Uterus (tissue), 4 donors: ENCODE measurements around the gene TMEM191C. TPM values are rescaled to one million over a fixed set of nuclear protein-coding genes. Genes with fewer than 3 reads are reported as not detected.
"Not testable (repeated sequence)": the region's sequence is repeated elsewhere in the genome, so short reads cannot be mapped to it uniquely, and the experiment has no call there.

Experiments used
- DNase-seq, 2 donors: peaks; one replicate each; pipeline ENCODE4 v3.0.0-alpha.2; 2019 to 2020
- H3K27ac ChIP-seq, 2 donors: fragments of 200-600 bp; sonication (generic); 1 replicate in 1 of 2; 2 replicates in 1 of 2; pipeline ENCODE4 v1.5.1; 2016 to 2018
- H3K27me3 ChIP-seq, 2 donors: fragments of 200-600 bp; sonication (generic); one replicate each; pipeline ENCODE4 v1.5.1; 2018 to 2019; ENCODE audit warnings: control low read depth in 1 of 2
- H3K36me3 ChIP-seq, 2 donors: fragments of 200-600 bp; sonication (generic); one replicate each; pipeline ENCODE4 v1.5.1; 2019; ENCODE audit warnings: control low read depth in 1 of 2
- H3K4me1 ChIP-seq, 2 donors: fragments of 200-600 bp; sonication (generic); one replicate each; pipeline ENCODE4 v1.5.1; 2018 to 2019; ENCODE audit warnings: control low read depth in 1 of 2
- H3K4me3 ChIP-seq, 2 donors: fragments of 200-600 bp; sonication (generic); 1 replicate in 1 of 2; 2 replicates in 1 of 2; pipeline ENCODE4 v1.5.1; 2018 to 2019; ENCODE audit warnings: mild to moderate bottlenecking in 1 of 2
- H3K9me3 ChIP-seq, 2 donors: fragments of 200-600 bp; sonication (generic); one replicate each; pipeline ENCODE4 v1.5.1; 2019; ENCODE audit warnings: control low read depth in 1 of 2
- intact Hi-C: fragments of 100-400 bp; cut with DNase I; formaldehyde crosslinking; loops from one replicate; pipeline ENCODE4 v1.15.1; 2023; ENCODE audit warnings: low total_unique reads
- total RNA-seq, 4 donors: library from RNA; depleted of rRNA in 3 of 4; stranded (reverse); fragments of >200 nt in 3 of 4; gene quantifications; one replicate each; pipeline versions ENCODE4 v1.1.0 to v1.2.4, GENCODE V29; 2014 to 2023
- donor health status: DM: yes; HTN: yes; CAD: no.

The TMEM191C gene
- 10 to 100 TPM in 1 of 4 donors, under 1 TPM in 2, not detected in 1; 0.28 to 20.7 (median 0.79) TPM for total RNA-seq

DNA sequence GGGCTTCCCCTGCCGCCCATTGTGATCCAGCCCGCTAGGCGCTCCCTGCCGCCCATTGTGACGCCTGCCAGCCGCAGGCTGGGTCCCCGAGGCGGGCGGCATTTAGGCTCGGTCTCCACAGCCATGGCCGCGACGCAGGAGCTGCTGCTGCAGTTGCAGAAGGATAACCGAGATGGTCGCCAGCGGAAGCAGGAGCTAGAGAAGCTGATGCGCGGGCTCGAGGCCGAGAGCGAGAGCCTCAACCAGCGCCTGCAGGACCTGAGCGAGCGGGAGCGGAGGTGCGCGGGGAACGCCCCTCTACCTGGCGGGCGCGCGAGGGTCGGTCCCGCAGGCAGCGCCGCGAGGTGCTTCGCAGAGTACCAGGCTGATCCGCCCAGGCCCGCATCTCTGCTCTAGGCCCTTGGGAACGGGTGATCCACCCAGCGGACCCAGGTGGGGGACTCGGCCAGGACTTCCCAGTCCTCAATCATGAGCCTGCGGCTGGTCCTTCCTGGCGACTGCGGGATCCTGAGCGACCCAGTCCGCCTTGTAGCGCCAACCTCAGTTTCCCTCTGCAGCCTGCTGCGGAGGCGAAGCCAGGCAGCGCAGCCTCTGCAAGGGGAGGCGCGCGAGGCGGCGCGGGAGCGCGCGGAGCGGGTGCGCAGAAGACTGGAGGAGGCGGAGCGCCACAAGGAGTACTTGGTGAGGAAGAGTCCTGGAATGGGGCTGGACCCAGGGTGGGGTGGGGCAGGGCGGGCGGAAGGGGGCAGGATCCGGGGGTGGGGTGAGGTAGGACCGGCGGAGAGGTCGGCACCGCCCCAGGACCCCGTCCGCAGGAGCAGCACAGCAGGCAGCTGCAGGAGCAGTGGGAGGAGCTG is at the start of gene TMEM191C:
Gene TMEM191C, plus strand, starts transcription at position 51 of the 857 bp plus-strand sequence. Its CDS starts 73 bp downstream, at position 124.
- Histone ChIP-seq H3K4me3 (peak within 1 kb of the TSS; percentile 38 to 41), H3K27ac (peak within 1 kb of the TSS; percentile 45 to 69)

DNA sequence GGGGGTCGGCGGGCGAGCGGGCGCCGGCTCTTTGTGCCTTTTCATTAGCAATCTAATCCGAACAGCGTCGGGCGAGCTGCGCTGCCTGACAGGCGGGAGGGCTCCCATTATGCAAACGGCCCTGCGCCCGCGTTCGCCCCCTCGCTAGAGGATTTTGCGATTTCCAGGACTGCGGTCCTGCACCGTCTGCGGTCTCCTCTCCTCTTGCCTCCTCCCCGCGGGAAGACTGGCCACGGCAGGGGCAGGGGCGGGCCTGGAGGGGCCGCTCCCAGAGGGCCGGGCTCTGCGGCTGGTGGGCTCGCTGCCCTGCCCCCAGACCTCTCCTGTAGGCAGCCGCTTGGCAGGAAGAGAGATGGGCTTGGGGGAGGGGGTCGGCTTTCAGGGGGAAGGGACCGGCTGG is 49.3 kb upstream of the TMEM191C start:
- Histone ChIP-seq H3K4me3 (peak overlapping the region in 1 of 2 donors; percentile 38), H3K27ac (peak overlapping the region in 1 of 2 donors; percentile 66)
- intact Hi-C loops, H3K27me3 ChIP-seq, H3K4me1 ChIP-seq, H3K36me3 ChIP-seq, H3K9me3 ChIP-seq: not testable (repeated sequence)
- peak; percentile 13 to 35 for DNase-seq

More for the DNA sequence above, at the start of gene TMEM191C:
- H3K27me3 ChIP-seq, DNase-seq, H3K9me3 ChIP-seq, H3K36me3 ChIP-seq, H3K4me1 ChIP-seq, intact Hi-C loops: not testable (repeated sequence)

DNA sequence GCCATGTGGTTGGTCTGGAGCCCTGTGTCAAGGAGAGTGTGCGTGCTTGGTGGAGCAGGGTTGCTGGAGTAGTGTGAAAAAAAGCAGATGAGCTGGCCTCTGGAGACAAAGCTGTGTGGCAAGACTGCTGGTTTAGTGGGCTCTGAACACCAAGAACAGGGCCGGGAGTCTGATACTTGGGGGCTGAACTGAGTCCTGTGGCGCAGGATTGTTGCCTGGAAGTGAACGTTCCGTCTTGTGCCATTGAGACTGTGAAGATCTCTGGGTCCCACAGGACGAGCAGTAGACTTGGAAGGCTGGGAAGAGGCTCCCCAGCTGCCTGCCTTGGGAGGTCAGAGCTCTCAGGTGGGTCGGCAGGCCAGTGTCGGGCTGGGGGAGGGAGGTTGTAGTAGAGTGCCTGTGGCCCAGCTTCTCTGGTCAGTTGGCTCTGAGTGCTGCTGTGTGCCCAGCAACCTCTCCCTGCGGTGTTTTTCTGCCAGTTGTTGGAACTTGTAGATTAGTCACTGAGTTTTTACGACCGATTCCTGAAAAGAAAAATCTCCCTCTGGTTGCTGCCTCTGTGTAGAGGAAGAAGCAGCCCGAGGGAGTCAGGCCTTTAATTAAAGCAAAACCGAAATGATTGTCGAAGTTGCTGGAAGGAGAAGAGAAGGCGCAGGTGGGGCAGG is 48.1 kb upstream of the TMEM191C start:
- intact Hi-C loops, H3K4me1 ChIP-seq, H3K36me3 ChIP-seq, H3K4me3 ChIP-seq, H3K9me3 ChIP-seq, H3K27me3 ChIP-seq: not testable (repeated sequence)
- DNase-seq: peak; percentile 13 to 17
- peak overlapping the region in 1 of 2 donors; percentile 66 for H3K27ac ChIP-seq

DNA sequence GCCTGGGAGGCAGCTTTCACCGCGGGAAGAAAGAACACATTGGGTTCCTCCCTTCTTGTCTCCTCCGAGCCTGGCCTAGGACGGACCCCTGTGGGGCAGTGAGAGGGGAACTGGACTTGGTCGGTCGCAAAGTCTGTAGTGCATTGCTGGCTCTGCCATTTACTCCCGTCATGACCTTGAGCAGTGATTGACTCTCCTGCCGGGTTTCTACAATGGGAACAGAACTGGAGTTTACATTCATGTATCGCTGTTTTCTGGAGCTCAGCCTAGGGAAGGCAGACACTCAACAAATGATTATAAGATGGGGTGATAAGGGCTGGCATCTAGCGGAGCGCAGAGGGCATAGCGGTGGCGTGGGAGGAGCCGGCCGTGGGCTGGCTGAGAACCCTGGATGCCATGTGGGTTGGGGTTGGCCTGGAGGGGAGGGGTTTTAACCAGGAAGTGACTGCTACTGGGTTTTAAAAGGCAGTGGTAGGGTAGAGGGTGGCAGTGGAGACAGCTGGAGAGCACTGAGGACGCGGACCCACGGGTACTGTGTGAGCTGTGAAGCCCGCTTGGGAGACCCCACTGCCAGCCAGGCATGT is 46.9 kb upstream of the TMEM191C start:
- DNase-seq, H3K36me3 ChIP-seq, intact Hi-C loops, H3K27me3 ChIP-seq, H3K9me3 ChIP-seq, H3K4me1 ChIP-seq, H3K4me3 ChIP-seq, H3K27ac ChIP-seq: not testable (repeated sequence)

DNA sequence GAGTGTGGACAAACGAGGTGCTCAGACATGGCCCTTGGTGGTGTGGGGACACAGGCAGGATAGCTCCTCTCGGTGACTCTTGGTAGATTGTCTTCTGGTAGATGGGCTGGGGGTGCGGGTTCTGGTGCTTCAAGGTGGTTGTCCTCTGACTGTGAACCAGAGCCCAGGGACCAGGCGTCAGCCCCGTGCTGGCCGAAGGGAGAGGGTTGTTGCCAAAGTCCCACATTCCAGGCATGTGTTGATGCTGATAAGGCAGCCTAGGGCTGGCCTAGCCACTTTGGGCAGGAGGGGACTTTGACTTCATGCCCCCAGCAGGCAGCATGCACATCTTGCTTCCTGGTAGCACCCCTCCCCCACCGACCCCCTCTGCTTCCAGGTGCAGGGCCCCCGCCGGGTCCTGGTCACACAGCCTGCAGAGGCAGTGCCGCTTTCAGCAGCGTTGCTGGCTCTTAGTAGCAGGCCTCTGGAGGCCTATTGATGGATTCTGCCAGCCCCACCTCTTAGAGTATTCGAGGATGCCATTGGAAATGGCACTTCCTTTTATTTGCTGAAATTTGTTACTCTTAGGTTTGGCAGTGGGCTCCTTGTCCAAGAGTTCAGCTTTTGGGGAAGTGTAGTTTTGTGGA is 43.0 kb upstream of the TMEM191C start:
- H3K4me1 ChIP-seq, H3K9me3 ChIP-seq, H3K27ac ChIP-seq, H3K27me3 ChIP-seq, H3K4me3 ChIP-seq, DNase-seq, H3K36me3 ChIP-seq, intact Hi-C loops: not testable (repeated sequence)

DNA sequence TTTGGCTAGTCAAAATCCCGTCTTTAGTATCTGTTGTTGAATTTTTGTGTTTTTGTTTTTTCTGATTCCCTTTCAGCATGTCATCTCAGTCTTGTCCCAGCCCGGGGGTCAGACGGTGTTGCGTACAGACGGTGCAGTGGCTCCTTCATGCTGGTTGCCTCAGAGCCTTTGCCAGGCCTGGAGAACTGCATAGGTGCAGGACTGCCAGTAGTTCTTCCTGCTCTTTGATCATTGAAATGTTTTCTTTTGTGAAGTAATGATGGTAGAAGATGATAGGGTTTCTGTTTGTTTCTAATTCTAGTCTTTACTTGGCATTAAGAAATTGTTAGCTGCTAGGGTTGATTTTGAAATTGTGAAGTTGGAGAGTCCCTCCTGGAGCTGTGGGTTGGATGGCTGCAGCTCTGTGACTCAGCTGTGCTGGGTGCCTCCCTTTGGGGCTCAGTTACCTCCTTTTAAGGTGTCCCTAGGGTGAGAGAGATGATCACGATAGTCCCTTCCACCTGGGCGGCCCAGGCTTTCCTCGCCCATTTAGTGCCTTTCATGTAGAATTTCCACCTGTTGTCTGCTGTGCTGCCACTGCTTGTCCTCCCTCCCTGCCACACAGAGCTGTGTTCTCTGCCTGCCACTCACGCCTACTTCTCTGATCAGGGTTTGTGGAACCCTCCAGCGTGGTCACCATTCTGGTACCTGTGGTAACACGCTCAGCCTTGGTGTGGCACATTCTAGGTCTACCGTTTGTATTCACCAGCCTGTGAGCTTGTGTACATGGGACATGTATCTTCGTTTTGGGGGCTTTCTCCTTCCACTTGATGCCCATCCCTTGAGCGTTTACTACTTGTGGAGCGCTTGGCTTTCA is 32.6 kb upstream of the TMEM191C start:
- H3K27me3 ChIP-seq, H3K4me1 ChIP-seq, H3K9me3 ChIP-seq, intact Hi-C loops, DNase-seq, H3K4me3 ChIP-seq, H3K36me3 ChIP-seq, H3K27ac ChIP-seq: not testable (repeated sequence)

DNA sequence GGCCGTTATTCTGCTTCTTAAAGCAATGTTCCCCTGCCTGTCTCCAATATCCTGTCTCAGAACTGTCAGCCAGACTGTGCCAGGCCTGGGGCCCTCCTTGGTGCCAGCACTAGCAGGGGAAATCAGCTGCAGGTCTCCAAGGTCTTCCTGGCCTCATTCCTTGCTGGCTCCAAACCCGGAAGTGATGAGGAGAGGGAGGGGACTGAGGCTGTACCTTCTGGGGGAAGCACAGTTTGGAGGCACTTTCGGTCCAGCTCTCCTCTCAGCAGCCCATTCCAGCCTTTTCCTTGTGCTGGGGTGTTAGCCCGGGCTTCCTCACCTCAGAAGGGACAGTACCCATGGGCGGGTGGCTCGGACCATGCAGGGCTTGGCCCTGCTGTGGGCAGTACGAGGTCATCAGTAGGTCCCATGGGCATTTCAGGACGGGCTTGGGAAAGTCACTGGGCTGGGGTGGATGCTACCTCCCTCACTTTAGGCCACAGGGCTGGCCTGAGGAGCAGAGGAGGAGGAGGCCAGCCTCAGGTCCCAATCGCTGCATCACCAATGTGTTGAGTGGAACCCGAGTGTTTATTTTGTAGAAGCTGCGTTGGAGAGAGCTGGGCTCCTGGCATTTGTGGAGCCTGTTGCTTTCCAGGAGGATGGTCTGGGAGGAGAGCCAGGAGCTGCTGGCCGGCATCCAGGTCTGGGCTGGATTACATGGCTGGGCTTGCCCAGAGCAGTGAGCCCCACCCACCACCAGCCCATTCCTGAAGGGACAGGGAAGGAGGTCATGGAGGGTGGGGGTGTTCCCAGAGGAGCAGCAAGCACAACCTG is 31.0 kb upstream of the TMEM191C start:
- H3K27me3 ChIP-seq, H3K27ac ChIP-seq, H3K9me3 ChIP-seq, H3K4me3 ChIP-seq, H3K4me1 ChIP-seq, intact Hi-C loops, H3K36me3 ChIP-seq: not testable (repeated sequence)
- DNase-seq: peak in 1 of 2 donors; percentile 13

DNA sequence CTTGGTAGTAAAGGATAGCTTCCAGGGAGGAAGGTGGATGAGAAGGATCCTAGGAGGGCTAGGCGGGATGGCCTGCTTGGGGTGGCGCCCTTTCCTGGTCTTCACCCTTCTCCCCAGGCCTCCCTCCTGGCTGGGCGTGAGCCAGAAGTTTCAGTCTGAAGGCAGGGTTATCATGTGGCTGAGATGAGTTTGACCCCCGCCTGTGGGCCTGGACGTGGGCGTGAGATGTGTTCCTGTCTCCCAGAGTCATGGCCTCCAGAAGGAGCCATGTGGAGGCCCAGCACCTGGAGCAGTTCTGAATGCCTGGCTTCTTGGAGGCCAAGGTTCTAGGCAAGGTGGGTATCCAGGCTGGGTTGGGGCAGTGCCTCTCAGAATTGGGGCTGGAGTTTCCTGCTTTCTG is 29.2 kb upstream of the TMEM191C start:
- DNase-seq: peak in 1 of 2 donors; percentile 4
- H3K36me3 ChIP-seq, H3K27ac ChIP-seq: not testable (repeated sequence)

DNA sequence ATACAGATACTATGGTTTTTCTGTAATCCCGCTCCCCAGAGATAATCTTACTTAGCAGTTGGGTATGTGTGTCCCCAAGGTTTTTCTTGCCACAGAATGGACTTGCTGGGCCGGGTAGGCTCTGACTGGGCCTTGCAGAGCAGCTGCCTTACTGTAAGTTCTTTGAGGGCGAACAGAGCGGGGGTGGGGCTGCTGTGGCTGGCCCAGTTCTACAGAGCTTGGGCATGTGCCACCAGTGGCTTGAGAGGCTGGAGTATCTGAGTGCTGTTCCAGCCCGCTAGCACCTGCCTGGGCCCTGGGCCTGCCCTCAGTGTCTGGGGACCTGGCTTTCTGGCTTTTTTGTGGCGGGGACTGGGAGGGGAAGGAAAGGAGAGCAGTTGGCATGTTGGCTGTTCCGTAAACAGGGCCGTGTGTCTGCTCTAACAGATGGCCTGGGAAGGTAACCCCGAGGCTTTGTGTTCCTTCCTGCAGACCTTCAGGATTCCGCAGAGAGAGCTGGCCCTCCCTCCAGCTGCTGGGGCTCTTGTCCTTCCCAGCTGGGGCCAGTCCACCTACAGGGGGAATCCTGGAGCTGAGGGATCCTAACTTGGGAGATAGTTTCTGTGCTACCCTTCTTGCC is 27.1 kb upstream of the TMEM191C start:
- H3K9me3 ChIP-seq, DNase-seq: not testable (repeated sequence)

More for the DNA sequence above, 29.2 kb upstream of the TMEM191C start:
- H3K4me3 ChIP-seq, H3K27me3 ChIP-seq, intact Hi-C loops, H3K4me1 ChIP-seq, H3K9me3 ChIP-seq: not testable (repeated sequence)

DNA sequence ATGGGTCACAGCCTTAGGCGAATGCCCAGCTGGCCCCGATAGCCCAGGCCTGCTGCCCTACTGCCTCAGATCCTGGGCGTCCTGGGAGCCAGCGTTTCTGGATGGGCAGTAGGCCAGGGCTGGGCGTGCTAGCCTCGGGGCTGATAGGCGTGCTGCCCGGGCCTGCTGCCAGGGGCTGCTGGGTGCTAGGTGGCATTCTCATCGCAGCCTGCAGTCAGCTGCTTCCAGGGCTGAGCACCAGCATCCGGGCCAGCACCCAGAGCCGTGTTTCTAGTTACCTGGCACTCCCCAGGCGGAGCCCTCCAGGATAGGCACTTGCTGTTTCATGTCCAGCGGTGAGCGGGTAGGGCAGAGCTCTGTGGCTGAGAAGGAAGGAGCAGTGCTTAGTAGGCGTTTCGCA is 26.5 kb upstream of the TMEM191C start:
- intact Hi-C loops: not testable (repeated sequence)

More for the DNA sequence above, 27.1 kb upstream of the TMEM191C start:
- H3K4me3 ChIP-seq, H3K4me1 ChIP-seq, H3K27ac ChIP-seq, intact Hi-C loops, H3K27me3 ChIP-seq, H3K36me3 ChIP-seq: not testable (repeated sequence)

DNA sequence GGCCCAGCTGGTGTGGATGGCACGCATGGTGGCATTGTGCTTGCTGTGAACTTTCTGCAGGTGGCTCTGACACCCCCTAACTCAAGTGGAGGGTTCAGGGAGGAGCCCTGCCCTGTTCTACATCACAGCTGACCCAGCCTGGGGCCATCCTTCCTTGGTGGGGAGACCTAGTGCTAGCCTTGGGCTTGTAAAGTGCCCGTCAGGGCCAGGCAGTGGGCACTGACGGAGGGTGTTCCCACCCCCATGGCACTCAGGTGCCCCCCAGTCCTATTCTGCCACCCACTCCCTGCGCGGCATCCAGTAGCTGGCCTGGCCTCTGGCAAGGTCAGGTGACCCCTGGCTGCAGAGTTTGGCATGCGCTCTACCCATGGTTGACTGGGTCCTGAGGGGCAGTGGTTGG is 26.0 kb upstream of the TMEM191C start:
- H3K9me3 ChIP-seq, H3K27me3 ChIP-seq, H3K4me3 ChIP-seq, H3K36me3 ChIP-seq, intact Hi-C loops, H3K4me1 ChIP-seq, H3K27ac ChIP-seq: not testable (repeated sequence)
- DNase-seq: peak in 1 of 2 donors; percentile 5

More for the DNA sequence above, 26.5 kb upstream of the TMEM191C start:
- H3K27me3 ChIP-seq, H3K36me3 ChIP-seq, H3K4me1 ChIP-seq, H3K9me3 ChIP-seq, DNase-seq, H3K4me3 ChIP-seq, H3K27ac ChIP-seq: not testable (repeated sequence)
